ENCODE results near the gene SELENOO. TPM values are rescaled to one million over a fixed set of nuclear protein-coding genes. Genes with fewer than 3 reads are reported as not detected.

The SELENOO gene
- total RNA-seq, 4 donors from 2014 or later = 20.7 to 50.6 (median 31.0) TPM

DNA sequence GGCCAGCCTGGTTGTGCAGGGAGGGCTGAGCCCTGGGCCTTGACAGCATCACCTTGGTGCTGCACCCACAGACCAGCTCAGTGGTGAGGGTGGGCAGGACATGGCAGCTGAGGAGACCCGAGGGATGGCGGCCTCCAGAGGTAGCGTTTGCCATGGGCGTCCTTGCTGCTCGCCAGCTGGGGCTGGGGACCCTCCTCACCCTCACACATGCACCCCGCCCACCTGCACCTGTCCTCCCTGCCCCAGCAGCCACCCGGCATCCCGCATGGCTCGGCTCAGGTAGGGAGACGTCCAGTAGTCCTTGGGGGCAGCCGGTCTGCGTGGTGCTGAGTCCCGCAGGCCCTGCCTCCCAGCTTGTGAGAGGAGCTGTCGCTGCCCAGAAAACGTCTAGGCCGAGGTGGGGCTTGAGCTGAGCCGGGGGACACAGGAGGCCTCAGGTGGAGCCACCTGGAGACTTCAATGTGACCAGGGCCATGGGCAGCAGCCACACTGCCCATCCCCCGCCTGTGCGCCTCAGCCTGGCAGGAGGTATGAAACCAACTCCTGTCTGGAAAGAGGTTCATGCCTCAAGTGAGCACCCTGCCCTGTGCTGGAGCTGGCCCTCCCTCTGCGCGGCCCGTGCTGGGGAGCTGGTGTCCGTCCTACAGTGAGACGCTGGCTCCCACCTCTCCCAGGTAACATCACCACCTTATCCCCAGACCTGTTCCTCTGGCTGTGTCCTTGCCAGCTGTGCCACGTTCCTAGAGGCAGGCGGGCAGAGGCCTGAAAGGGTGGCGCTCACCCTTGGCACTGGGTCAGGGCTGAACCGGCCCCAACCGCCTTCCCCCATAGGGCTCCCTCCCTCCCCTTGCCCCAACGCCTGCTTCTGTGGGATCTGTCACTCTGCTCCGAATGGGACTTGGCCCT, 18.4 kb upstream of the SELENOO start:
- peak overlapping the region; percentile 53 to 83 (median 77) for H3K27ac ChIP-seq
- peak; percentile 91 to 95 for DNase-seq
- intact Hi-C loops (cut with DNase I) = no loop called here

DNA sequence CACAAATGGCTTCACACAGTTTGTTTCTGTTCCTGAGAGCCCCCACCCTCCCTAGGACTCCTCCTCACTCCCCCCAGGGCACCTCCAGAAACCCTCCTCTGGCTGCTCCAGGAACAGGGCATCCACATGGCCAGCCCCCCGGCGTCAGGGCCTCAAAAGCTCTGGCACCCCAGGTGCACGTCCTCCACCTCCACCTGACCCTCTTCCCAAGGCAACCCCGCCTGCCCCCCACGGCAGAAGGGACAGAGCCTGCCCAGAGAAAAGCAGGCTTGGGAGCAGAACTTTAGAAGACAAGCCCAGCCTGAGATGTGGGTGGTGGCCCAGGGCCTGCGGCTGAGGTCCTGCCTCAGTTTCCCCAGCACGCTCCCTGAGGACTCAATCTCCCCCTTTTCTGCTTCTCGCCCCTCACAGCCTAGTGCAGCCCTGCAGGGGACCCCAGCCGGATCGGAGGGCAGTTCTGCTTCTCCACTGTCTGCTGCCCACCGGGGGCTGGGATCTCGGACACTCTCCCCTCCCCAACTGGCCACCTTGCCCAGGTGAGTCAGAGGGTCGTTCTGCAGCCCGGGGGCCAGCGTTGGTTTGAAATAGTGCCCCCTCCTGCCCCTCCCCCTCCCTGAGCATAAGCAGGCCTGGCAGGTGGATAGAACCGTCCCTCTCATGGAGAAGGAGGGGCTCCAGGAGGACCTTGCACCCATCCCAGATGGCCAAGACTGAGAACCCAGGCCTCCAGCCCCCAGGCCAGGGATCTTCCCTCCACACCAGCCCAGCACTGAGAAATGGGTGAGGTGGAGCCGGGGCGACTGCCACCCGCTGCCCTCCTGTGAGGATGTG, 17.5 kb upstream of the SELENOO start:
- H3K27me3 ChIP-seq = no peaks in the 10 kb centered on the region
- TF ChIP-seq POLR2A (IDR thresholded peaks at IDR 0.05) = no peak
- TF ChIP-seq, protein P1, sequence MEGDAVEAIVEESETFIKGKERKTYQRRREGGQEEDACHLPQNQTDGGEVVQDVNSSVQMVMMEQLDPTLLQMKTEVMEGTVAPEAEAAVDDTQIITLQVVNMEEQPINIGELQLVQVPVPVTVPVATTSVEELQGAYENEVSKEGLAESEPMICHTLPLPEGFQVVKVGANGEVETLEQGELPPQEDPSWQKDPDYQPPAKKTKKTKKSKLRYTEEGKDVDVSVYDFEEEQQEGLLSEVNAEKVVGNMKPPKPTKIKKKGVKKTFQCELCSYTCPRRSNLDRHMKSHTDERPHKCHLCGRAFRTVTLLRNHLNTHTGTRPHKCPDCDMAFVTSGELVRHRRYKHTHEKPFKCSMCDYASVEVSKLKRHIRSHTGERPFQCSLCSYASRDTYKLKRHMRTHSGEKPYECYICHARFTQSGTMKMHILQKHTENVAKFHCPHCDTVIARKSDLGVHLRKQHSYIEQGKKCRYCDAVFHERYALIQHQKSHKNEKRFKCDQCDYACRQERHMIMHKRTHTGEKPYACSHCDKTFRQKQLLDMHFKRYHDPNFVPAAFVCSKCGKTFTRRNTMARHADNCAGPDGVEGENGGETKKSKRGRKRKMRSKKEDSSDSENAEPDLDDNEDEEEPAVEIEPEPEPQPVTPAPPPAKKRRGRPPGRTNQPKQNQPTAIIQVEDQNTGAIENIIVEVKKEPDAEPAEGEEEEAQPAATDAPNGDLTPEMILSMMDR (IDR thresholded peaks at IDR 0.05) = no peak
- H3K4me1 ChIP-seq = peaks cover 35 to 44% of the 10 kb centered on the region in 2 donors
- WGBS, 2 donors = 79 to 91% methylated on average over 13 to 15 of the region's 19 CpGs
- no peaks in the 10 kb centered on the region for H3K9me3 ChIP-seq
- no peak overlapping the region for H3K4me3 ChIP-seq (replicated peaks in 1 of 3)
- peak overlapping the region; percentile 53 to 83 (median 77) for H3K27ac ChIP-seq
- no peak for DNase-seq
- intact Hi-C loops (cut with DNase I) = no loop called here
- no peaks in the 10 kb centered on the region for H3K36me3 ChIP-seq

More for the DNA sequence above, 18.4 kb upstream of the SELENOO start:
- H3K4me1 ChIP-seq = peaks cover 35 to 42% of the 10 kb centered on the region in 2 donors
- no peaks in the 10 kb centered on the region for H3K9me3 ChIP-seq
- H3K36me3 ChIP-seq = no peaks in the 10 kb centered on the region
- H3K4me3 ChIP-seq (replicated peaks in 1 of 3) = no peak overlapping the region
- WGBS, 2 donors = 63 to 69% methylated on average over 14 to 17 of the region's 31 CpGs
- peak in 1 of 2 donors; percentile 35 for TF ChIP-seq POLR2A (IDR thresholded peaks at IDR 0.05)
- TF ChIP-seq, protein P1 (IDR thresholded peaks at IDR 0.05) = no peak
- H3K27me3 ChIP-seq = no peaks in the 10 kb centered on the region

DNA sequence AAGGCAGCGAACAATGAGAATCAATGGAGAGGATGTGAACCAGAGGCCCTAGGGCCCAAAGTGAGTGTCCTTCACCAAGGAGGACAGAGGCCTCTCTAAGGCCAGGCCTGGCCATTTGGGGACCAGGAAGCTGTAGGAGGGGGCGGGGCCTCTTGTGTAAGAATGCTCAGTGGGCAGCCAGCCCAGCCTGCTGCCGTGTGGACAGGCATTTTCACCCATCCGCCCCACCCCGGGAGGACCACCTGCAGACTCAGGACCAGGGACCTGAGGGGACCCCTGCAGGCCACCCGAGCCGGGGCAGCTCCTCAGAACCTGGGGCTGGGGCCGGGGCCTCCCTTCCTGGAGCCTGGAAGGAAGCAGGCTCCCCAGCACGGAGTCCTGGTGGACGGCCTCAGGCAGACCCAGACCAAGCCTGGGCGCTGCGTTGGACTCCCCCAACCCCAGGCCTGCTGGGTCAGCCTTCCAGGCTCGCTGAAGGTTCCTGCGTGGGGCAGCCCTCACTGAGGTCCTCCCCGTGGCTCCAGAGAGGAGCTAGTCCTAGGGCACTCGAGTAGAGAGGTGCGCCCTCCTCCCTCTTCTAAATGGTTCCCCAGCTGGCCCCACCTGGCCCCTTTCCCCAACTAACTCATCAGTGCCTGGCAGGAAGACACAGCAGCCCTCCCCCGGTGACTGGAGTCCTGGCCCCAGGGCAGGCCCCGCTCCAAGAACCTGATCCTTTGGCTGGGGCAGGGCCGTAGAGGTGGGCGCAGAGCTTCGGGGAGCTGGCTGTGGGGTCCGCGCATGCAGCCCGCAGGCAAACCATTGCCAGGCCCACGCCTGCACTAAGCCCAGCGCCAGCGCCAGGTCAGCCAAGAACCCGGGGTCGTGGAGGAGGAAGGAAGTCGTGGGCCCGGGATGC, 16.6 kb upstream of the SELENOO start:
- Histone ChIP-seq H3K27ac (peak overlapping the region; percentile 40 to 83 (median 77)), H3K4me3 (replicated peaks in 1 of 3) (peak overlapping the region in 1 of 3 donors; percentile 37), H3K36me3 (no peaks in the 10 kb centered on the region), H3K4me1 (peaks cover 40 to 48% of the 10 kb centered on the region in 2 donors), H3K9me3 (no peaks in the 10 kb centered on the region), H3K27me3 (no peaks in the 10 kb centered on the region)
- TF ChIP-seq, protein P1 (IDR thresholded peaks at IDR 0.05) = no peak
- no peak for TF ChIP-seq POLR2A (IDR thresholded peaks at IDR 0.05)
- WGBS, 2 donors = 43 to 56% methylated on average over 17 to 27 of the region's 32 CpGs
- DNase-seq = peak; percentile 92
- intact Hi-C loops (cut with DNase I) = no loop called here

DNA sequence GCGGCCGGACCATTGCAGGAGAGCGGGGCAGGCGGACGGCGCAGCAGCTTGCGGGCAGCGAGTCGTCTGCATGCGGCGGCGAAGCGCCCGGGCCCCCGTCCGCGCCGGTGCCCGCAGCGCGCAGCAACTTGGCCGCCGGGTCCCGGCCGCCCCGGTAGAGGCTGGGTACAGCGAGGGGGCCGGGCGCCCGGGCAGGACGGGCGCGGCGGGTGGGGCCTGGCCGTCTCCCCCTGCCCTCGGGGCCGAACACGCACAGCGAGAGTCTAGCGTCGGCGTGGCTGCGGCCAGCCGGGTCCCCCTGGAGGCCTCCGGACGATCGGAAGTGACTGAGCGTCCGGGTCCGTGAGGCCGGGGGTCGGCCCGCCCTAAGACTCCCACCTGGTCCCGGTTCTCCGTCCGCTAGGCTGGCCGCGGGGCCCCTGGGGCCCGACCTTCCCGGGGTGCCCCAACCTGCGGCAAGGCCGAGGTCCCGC, 15.9 kb upstream of the SELENOO start:
- TF ChIP-seq POLR2A (IDR thresholded peaks at IDR 0.05) = no peak
- TF ChIP-seq, protein P1 (IDR thresholded peaks at IDR 0.05) = no peak
- Histone ChIP-seq H3K4me3 (replicated peaks in 1 of 3) (peak overlapping the region in 2 of 3 donors; percentile 25 to 37), H3K36me3 (no peaks in the 10 kb centered on the region), H3K4me1 (peaks cover 46 to 55% of the 10 kb centered on the region in 2 donors), H3K27ac (peak overlapping the region in 2 of 3 donors; percentile 63 to 64), H3K27me3 (no peaks in the 10 kb centered on the region), H3K9me3 (no peaks in the 10 kb centered on the region)
- WGBS, 2 donors = 60% methylated on average over 2 of the region's 63 CpGs; no CpG with 5 or more reads in 1 of the 2 donors
- intact Hi-C loops (cut with DNase I) = no loop called here
- DNase-seq = no peak

Measured in thyroid gland (tissue), 4 donors.